ENCODE results near the gene RNF19B. TPM values are rescaled to one million over a fixed set of nuclear protein-coding genes. Genes with fewer than 3 reads are reported as not detected.

RNF19B gene
- total RNA-seq, 1 experiment from 2014 or later: 22.5 TPM

- Histone ChIP-seq H3K27ac (ENCODE audit: low read depth, low read length) (no peak overlapping the region), H4K20me1 (ENCODE audit: insufficient read depth) (no peaks in the 10 kb centered on the region), H3K4me3 (replicated peaks in 1 of 2; ENCODE audit: low read depth in 1 of 2, low read length in 2 of 2) (no peak overlapping the region), H3K36me3 (ENCODE audit: control insufficient read depth in 1 of 2, insufficient read depth in 2 of 2, low read length in 2 of 2) (no peaks in the 10 kb centered on the region), H3K9me2 (ENCODE audit: insufficient read depth) (no peaks in the 10 kb centered on the region), H2AFZ (ENCODE audit: low read depth, low read length, poor library complexity, severe bottlenecking) (no peak overlapping the region), H3K4me2 (ENCODE audit: low read length) (no peak overlapping the region), H3K4me1 (ENCODE audit: control insufficient read depth in 1 of 2, insufficient read depth in 2 of 2, low read length in 2 of 2) (peaks cover 0 to 14% of the 10 kb centered on the region in 2 experiments; a peak in 1 of 4 replicates), H3K9me3 (ENCODE audit: control insufficient read depth in 1 of 2, insufficient read depth in 1 of 2, low read depth in 1 of 2, low read length in 2 of 2) (no peaks in the 10 kb centered on the region), H3K79me2 (ENCODE audit: insufficient read depth, low read length) (no peaks in the 10 kb centered on the region), H3K27me3 (ENCODE audit: insufficient read depth, low read length) (no peaks in the 10 kb centered on the region), H3K9ac (ENCODE audit: low read length) (no peak overlapping the region)
- no peak for TF ChIP-seq EZH2 (IDR thresholded peaks at IDR 0.05)
- no peak for TF ChIP-seq ZFX (IDR thresholded peaks at IDR 0.05)
- TF ChIP-seq RAD21 (IDR thresholded peaks at IDR 0.05; ENCODE audit: low read depth): no peak
- no peak for TF ChIP-seq ELF1 (IDR thresholded peaks at IDR 0.05; ENCODE audit: borderline replicate concordance, low read depth)
- TF ChIP-seq, protein P1, sequence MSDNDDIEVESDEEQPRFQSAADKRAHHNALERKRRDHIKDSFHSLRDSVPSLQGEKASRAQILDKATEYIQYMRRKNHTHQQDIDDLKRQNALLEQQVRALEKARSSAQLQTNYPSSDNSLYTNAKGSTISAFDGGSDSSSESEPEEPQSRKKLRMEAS (IDR thresholded peaks at IDR 0.05): no peak
- TF ChIP-seq CEBPB (IDR thresholded peaks at IDR 0.05; ENCODE audit: low read depth): no peak
- TF ChIP-seq EZH2phosphoT487 (IDR thresholded peaks at IDR 0.05; ENCODE audit: borderline replicate concordance): no peak
- no peak for TF ChIP-seq YY1 (IDR thresholded peaks at IDR 0.05; ENCODE audit: extremely low read depth, insufficient replicate concordance, low read depth, low read length)
- no peak for TF ChIP-seq SRF (IDR thresholded peaks at IDR 0.05; ENCODE audit: low read depth)
- TF ChIP-seq, protein P2, sequence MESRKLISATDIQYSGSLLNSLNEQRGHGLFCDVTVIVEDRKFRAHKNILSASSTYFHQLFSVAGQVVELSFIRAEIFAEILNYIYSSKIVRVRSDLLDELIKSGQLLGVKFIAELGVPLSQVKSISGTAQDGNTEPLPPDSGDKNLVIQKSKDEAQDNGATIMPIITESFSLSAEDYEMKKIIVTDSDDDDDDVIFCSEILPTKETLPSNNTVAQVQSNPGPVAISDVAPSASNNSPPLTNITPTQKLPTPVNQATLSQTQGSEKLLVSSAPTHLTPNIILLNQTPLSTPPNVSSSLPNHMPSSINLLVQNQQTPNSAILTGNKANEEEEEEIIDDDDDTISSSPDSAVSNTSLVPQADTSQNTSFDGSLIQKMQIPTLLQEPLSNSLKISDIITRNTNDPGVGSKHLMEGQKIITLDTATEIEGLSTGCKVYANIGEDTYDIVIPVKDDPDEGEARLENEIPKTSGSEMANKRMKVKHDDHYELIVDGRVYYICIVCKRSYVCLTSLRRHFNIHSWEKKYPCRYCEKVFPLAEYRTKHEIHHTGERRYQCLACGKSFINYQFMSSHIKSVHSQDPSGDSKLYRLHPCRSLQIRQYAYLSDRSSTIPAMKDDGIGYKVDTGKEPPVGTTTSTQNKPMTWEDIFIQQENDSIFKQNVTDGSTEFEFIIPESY (IDR thresholded peaks at IDR 0.05; ENCODE audit: extremely low read depth, insufficient replicate concordance, low read length): no peak
- TF ChIP-seq FOSL1 (IDR thresholded peaks at IDR 0.05; ENCODE audit: low read depth): no peak
- TF ChIP-seq ZNF274 (IDR thresholded peaks at IDR 0.05; ENCODE audit: low read depth, low read length): no peak
- TF ChIP-seq CBX3 (IDR thresholded peaks at IDR 0.05; ENCODE audit: low read depth): no peak
- no peak for TF ChIP-seq SP1 (IDR thresholded peaks at IDR 0.05; ENCODE audit: low read depth)
- TF ChIP-seq SIN3A (IDR thresholded peaks at IDR 0.05; ENCODE audit: low read depth): no peak
- TF ChIP-seq REST (IDR thresholded peaks at IDR 0.05; ENCODE audit: low read depth): no peak
- TF ChIP-seq, protein P3, sequence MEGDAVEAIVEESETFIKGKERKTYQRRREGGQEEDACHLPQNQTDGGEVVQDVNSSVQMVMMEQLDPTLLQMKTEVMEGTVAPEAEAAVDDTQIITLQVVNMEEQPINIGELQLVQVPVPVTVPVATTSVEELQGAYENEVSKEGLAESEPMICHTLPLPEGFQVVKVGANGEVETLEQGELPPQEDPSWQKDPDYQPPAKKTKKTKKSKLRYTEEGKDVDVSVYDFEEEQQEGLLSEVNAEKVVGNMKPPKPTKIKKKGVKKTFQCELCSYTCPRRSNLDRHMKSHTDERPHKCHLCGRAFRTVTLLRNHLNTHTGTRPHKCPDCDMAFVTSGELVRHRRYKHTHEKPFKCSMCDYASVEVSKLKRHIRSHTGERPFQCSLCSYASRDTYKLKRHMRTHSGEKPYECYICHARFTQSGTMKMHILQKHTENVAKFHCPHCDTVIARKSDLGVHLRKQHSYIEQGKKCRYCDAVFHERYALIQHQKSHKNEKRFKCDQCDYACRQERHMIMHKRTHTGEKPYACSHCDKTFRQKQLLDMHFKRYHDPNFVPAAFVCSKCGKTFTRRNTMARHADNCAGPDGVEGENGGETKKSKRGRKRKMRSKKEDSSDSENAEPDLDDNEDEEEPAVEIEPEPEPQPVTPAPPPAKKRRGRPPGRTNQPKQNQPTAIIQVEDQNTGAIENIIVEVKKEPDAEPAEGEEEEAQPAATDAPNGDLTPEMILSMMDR (IDR thresholded peaks at IDR 0.05 in 2 of 3, conservative IDR thresholded peaks at IDR 0.05 in 1 of 3; ENCODE audit: borderline replicate concordance in 1 of 3, insufficient read depth in 1 of 3, low read depth in 2 of 3, low read length in 2 of 3): no peak
- TF ChIP-seq POLR2AphosphoS5 (IDR thresholded peaks at IDR 0.05; ENCODE audit: low read depth, low read length): no peak
- no TSS peak for BruUV-seq (replicated peaks)
- intact Hi-C loops (cut with micrococcal nuclease): no loop called here
- ChIA-PET CTCF (no interaction called here), RAD21 (ENCODE audit: low non-redundant PET in 1 of 2, low total read pairs in 2 of 2, uncharacterized antibody in 2 of 2, unreplicated experiment in 2 of 2) (interaction anchor here in 1 of 2 experiments (0.6 kb wide), 1 partner anchor 281 kb away, joined by 3 read pairs; no protein-coding TSS in a partner anchor), POLR2A (no interaction called here)
- ATAC-seq (no peak), DNase-seq (ENCODE audit: low read depth, low spot score) (no peak)
Observed at GRCh38 chr1:32891241-32891570, 73.4 kb downstream of the RNF19B start.

Measured in HCT116 (cell line).